ENCODE measurements around the gene CACNA1D. TPM values are rescaled to one million over a fixed set of nuclear protein-coding genes. Genes with fewer than 3 reads are reported as not detected.

Gene CACNA1D
- total and polyA plus RNA-seq, 2 experiments from 2014 or later: 41.0 to 159 TPM

DNA sequence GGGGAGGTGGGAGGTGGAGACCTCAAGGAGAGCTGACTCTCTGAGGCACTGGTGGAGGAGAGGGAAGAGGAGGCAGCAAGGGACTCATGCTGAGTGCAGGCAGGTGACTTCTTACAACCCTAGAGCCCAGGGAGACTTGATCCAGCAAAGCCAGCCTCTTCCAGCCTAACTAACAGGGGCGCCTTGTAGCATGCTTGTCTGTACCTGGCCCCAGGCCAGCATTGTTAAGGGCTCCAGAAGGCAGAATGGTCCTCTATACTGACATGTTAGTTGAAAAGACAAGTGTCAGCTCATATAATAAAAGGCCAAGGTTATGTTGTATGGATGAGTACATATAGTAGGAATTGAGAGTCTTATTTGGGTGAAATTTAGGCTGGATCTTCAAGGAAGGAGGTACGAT is 286.4 kb downstream of the CACNA1D start:
- no peaks in the 10 kb centered on the region for H3K27me3 ChIP-seq
- no peak overlapping the region for H3K4me3 ChIP-seq
- peaks cover 34% of the 10 kb centered on the region for H3K36me3 ChIP-seq
- DNase-seq (ENCODE audit: low read depth in 1 of 2, low spot score in 1 of 2): no peak
- H3K27ac ChIP-seq: no peak overlapping the region
- no peaks in the 10 kb centered on the region for H3K9me3 ChIP-seq (ENCODE audit: low read depth)
- TF ChIP-seq, protein P1, sequence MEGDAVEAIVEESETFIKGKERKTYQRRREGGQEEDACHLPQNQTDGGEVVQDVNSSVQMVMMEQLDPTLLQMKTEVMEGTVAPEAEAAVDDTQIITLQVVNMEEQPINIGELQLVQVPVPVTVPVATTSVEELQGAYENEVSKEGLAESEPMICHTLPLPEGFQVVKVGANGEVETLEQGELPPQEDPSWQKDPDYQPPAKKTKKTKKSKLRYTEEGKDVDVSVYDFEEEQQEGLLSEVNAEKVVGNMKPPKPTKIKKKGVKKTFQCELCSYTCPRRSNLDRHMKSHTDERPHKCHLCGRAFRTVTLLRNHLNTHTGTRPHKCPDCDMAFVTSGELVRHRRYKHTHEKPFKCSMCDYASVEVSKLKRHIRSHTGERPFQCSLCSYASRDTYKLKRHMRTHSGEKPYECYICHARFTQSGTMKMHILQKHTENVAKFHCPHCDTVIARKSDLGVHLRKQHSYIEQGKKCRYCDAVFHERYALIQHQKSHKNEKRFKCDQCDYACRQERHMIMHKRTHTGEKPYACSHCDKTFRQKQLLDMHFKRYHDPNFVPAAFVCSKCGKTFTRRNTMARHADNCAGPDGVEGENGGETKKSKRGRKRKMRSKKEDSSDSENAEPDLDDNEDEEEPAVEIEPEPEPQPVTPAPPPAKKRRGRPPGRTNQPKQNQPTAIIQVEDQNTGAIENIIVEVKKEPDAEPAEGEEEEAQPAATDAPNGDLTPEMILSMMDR (IDR thresholded peaks at IDR 0.05; ENCODE audit: low read depth, low read length): no peak
- H3K4me1 ChIP-seq (ENCODE audit: low read depth): no peaks in the 10 kb centered on the region

DNA sequence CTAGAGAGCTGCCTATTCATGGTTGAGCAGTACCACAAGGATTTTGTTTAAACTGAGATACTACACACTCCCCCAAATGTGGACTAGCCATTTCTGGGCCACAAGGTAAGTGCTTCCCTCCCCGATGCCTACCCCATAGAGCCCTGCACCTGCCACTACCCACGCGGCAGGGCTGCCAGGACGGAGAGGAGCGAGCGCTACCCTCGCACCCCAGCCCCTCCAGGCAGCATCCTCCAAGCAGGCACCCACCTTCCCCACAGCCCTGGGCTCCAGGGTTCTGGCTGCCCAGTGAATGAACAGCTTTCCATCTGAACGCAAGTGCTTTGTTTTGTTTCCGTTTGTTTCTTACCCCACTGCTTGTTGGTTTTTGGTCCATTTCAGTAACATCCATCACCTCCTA is 292.6 kb downstream of the CACNA1D start:
- no peaks in the 10 kb centered on the region for H3K27me3 ChIP-seq
- no peak overlapping the region for H3K4me3 ChIP-seq
- H3K9me3 ChIP-seq (ENCODE audit: low read depth): no peaks in the 10 kb centered on the region
- TF ChIP-seq, protein P1 (IDR thresholded peaks at IDR 0.05; ENCODE audit: low read depth, low read length): no peak
- H3K4me1 ChIP-seq (ENCODE audit: low read depth): no peaks in the 10 kb centered on the region
- no peak overlapping the region for H3K27ac ChIP-seq
- no peak for DNase-seq (ENCODE audit: low read depth in 1 of 2, low spot score in 1 of 2)
- peaks cover 11% of the 10 kb centered on the region for H3K36me3 ChIP-seq

GRCh38 chr3:53788038-53788437 is 293.6 kb downstream of the CACNA1D start:
- no peak for DNase-seq (ENCODE audit: low read depth in 1 of 2, low spot score in 1 of 2)
- TF ChIP-seq, protein P1 (IDR thresholded peaks at IDR 0.05; ENCODE audit: low read depth, low read length): no peak
- H3K4me3 ChIP-seq: no peak overlapping the region
- H3K4me1 ChIP-seq (ENCODE audit: low read depth): no peaks in the 10 kb centered on the region
- H3K27me3 ChIP-seq: no peaks in the 10 kb centered on the region
- peaks cover 10% of the 10 kb centered on the region for H3K36me3 ChIP-seq
- H3K9me3 ChIP-seq (ENCODE audit: low read depth): no peaks in the 10 kb centered on the region
- H3K27ac ChIP-seq: no peak overlapping the region

DNA sequence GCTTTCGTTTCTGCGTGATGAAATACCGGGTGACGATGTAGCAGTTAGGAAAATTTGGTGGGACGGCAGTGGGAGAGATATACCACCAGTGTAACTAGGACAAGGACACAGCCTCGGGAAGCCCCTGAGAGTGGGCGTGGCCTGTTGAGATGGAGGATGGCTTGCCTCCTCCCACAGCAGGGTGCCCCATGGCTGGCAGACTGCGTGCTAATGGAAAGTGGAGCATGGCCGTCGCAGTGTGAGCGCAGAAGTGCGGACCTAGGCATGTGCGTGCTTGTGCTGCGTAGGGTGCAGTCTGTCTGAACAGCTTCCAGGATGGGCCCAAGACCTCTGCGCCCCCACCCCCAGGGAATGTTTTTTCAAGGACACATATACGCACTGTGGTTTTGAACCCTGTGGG is 295.0 kb downstream of the CACNA1D start:
- Histone ChIP-seq H3K27ac (no peak overlapping the region), H3K9me3 (ENCODE audit: low read depth) (no peaks in the 10 kb centered on the region), H3K4me1 (ENCODE audit: low read depth) (no peaks in the 10 kb centered on the region), H3K4me3 (no peak overlapping the region), H3K27me3 (no peaks in the 10 kb centered on the region), H3K36me3 (peaks cover 3% of the 10 kb centered on the region)
- TF ChIP-seq, protein P1 (IDR thresholded peaks at IDR 0.05; ENCODE audit: low read depth, low read length): no peak
- no peak for DNase-seq (ENCODE audit: low read depth in 1 of 2, low spot score in 1 of 2)

GRCh38 chr3:53790470-53790869 is 296.1 kb downstream of the CACNA1D start:
- Histone ChIP-seq H3K27me3 (no peaks in the 10 kb centered on the region), H3K4me3 (no peak overlapping the region), H3K9me3 (ENCODE audit: low read depth) (no peaks in the 10 kb centered on the region), H3K36me3 (peaks cover 3% of the 10 kb centered on the region), H3K4me1 (ENCODE audit: low read depth) (no peaks in the 10 kb centered on the region), H3K27ac (no peak overlapping the region)
- TF ChIP-seq, protein P1 (IDR thresholded peaks at IDR 0.05; ENCODE audit: low read depth, low read length): no peak
- no peak for DNase-seq (ENCODE audit: low read depth in 1 of 2, low spot score in 1 of 2)

- DNase-seq (ENCODE audit: low read depth in 1 of 2, low spot score in 1 of 2): no peak
- Histone ChIP-seq H3K4me1 (ENCODE audit: low read depth) (peaks cover 7% of the 10 kb centered on the region), H3K27ac (no peak overlapping the region), H3K9me3 (ENCODE audit: low read depth) (no peaks in the 10 kb centered on the region), H3K36me3 (peaks cover 3% of the 10 kb centered on the region), H3K4me3 (no peak overlapping the region), H3K27me3 (no peaks in the 10 kb centered on the region)
- TF ChIP-seq, protein P1 (IDR thresholded peaks at IDR 0.05; ENCODE audit: low read depth, low read length): no peak
Observed at GRCh38 chr3:53791317-53791716, 296.9 kb downstream of the CACNA1D start.
